Measurements from ENCODE around the gene TAMALIN.
A peak's percentile ranks its signal among the peaks of the same experiment; 100 is the strongest.

Gene TAMALIN

GRCh38 chr12:52019113-52019770 is 12.5 kb downstream of the TAMALIN start:
- H3K36me3 ChIP-seq: 0 out of 2 replicates have a peak, but pooled peaks cover 1% of the 10 kb centered on the region
- H3K27me3 ChIP-seq (ENCODE audit: insufficient read depth, low read depth, severe bottlenecking): no peaks in the 10 kb centered on the region
- H3K27ac ChIP-seq: no peak overlapping the region
- H3K4me3 ChIP-seq (ENCODE audit: low read depth, low read length): no peak overlapping the region
- TF ChIP-seq CTCF (IDR thresholded peaks at IDR 0.05; ENCODE audit: low read depth, low read length): no peak
- H3K9me3 ChIP-seq (ENCODE audit: severe bottlenecking): no peaks in the 10 kb centered on the region
- no peak for DNase-seq

- no peak overlapping the region for H3K4me3 ChIP-seq (ENCODE audit: low read depth, low read length)
- no peaks in the 10 kb centered on the region for H3K27me3 ChIP-seq (ENCODE audit: insufficient read depth, low read depth, severe bottlenecking)
- peak; percentile 97 for TF ChIP-seq CTCF (IDR thresholded peaks at IDR 0.05; ENCODE audit: low read depth, low read length)
- no peak overlapping the region for H3K27ac ChIP-seq
- H3K9me3 ChIP-seq (ENCODE audit: severe bottlenecking): no peaks in the 10 kb centered on the region
- peak; percentile 81 for DNase-seq
- H3K36me3 ChIP-seq: no peaks in the 10 kb centered on the region
Measured at GRCh38 chr12:52020539-52021336, 14.0 kb downstream of the TAMALIN start.

- peak; percentile 72 for DNase-seq
- no peak for TF ChIP-seq CTCF (IDR thresholded peaks at IDR 0.05; ENCODE audit: low read depth, low read length)
- no peak overlapping the region for H3K27ac ChIP-seq
Measured at GRCh38 chr12:52022841-52023181, 16.1 kb downstream of the TAMALIN start.

GRCh38 chr12:52023182-52023975 is 16.6 kb downstream of the TAMALIN start:
- TF ChIP-seq CTCF (IDR thresholded peaks at IDR 0.05; ENCODE audit: low read depth, low read length): peak; percentile 94
- Histone ChIP-seq H3K27ac (0 out of 2 replicates have a peak overlapping the region, but pooled peaks have one; percentile 2), H3K36me3 (no peaks in the 10 kb centered on the region), H3K4me3 (ENCODE audit: low read depth, low read length) (peak overlapping the region; percentile 65), H3K9me3 (ENCODE audit: severe bottlenecking) (no peaks in the 10 kb centered on the region), H3K27me3 (ENCODE audit: insufficient read depth, low read depth, severe bottlenecking) (no peaks in the 10 kb centered on the region)
- peak; percentile 92 for DNase-seq

More at GRCh38 chr12:52022841-52023181, 16.1 kb downstream of the TAMALIN start:
- H3K9me3 ChIP-seq (ENCODE audit: severe bottlenecking): no peaks in the 10 kb centered on the region
- H3K4me3 ChIP-seq (ENCODE audit: low read depth, low read length): peak overlapping the region; percentile 65
- no peaks in the 10 kb centered on the region for H3K36me3 ChIP-seq
- H3K27me3 ChIP-seq (ENCODE audit: insufficient read depth, low read depth, severe bottlenecking): no peaks in the 10 kb centered on the region

GRCh38 chr12:52023976-52024688 is 17.4 kb downstream of the TAMALIN start:
- no peak for TF ChIP-seq CTCF (IDR thresholded peaks at IDR 0.05; ENCODE audit: low read depth, low read length)
- DNase-seq: no peak
- H3K27ac ChIP-seq: no peak overlapping the region
- no peaks in the 10 kb centered on the region for H3K27me3 ChIP-seq (ENCODE audit: insufficient read depth, low read depth, severe bottlenecking)
- no peaks in the 10 kb centered on the region for H3K36me3 ChIP-seq
- 0 out of 2 replicates have a peak overlapping the region, but pooled peaks have one; percentile 65 for H3K4me3 ChIP-seq (ENCODE audit: low read depth, low read length)
- no peaks in the 10 kb centered on the region for H3K9me3 ChIP-seq (ENCODE audit: severe bottlenecking)
